SJSA1 (cell line): ENCODE data around the gene ZBTB46. TPM values are rescaled to one million over a fixed set of nuclear protein-coding genes. Genes with fewer than 3 reads are reported as not detected.

Experiments used
- DNase-seq, 2 experiments: peaks; one replicate each; pipeline ENCODE4 v3.0.0-alpha.2; 2015 to 2020; ENCODE audit warnings: low spot score in 2 of 2, low read depth in 1 of 2
- H3K27ac ChIP-seq: fragments of 250-450 bp; sonication (Bioruptor Pico); 2 replicates; pipeline ENCODE4 v1.5.1; 2020; ENCODE audit warnings: mild to moderate bottlenecking, moderate library complexity
- H3K27me3 ChIP-seq: fragments of 250-450 bp; sonication (Bioruptor Pico); replicated peaks from 2 replicates; pipeline ENCODE4 v1.5.1; 2020; ENCODE audit warnings: mild to moderate bottlenecking, moderate library complexity
- H3K36me3 ChIP-seq: fragments of 250-450 bp; sonication (Bioruptor Pico); 2 replicates; pipeline ENCODE4 v1.5.1; 2020; ENCODE audit warnings: mild to moderate bottlenecking
- H3K4me1 ChIP-seq: fragments of 250-450 bp; sonication (Bioruptor Pico); replicated peaks from 2 replicates; pipeline ENCODE4 v1.6.1; 2021; ENCODE audit warnings: mild to moderate bottlenecking
- H3K4me3 ChIP-seq: fragments of 250-450 bp; sonication (Bioruptor Pico); 2 replicates; pipeline ENCODE4 v1.5.1; 2020; ENCODE audit warnings: mild to moderate bottlenecking
- H3K9me3 ChIP-seq: fragments of 250-450 bp; sonication (Bioruptor Pico); replicated peaks from 2 replicates; pipeline ENCODE4 v1.5.1; 2020; ENCODE audit warnings: mild to moderate bottlenecking
- total RNA-seq: library from RNA; depleted of rRNA; stranded (reverse); fragments of >200 nt; shearing (Covaris generic); gene quantifications from 2 replicates; pipeline ENCODE4 v1.2.3, GENCODE V29; 2014

The ZBTB46 gene
- total RNA-seq, 1 experiment from 2014 or later: 3.8 TPM

- peak; percentile 50 to 70 for DNase-seq
- peak within 1 kb of the TSS; percentile 57 for H3K4me3 ChIP-seq
- H3K9me3 ChIP-seq: 0 out of 2 replicates have a peak, but pooled peaks cover 2% of the 10 kb centered on the region
- peaks cover 15% of the 10 kb centered on the region for H3K4me1 ChIP-seq
- peaks cover 71% of the 10 kb centered on the region for H3K36me3 ChIP-seq
- H3K27ac ChIP-seq: peak within 1 kb of the TSS; percentile 45
- no peaks in the 10 kb centered on the region for H3K27me3 ChIP-seq
These were observed 91.7 kb downstream of the ZBTB46 start, which contains the start of gene SLC2A4RG for GRCh38 chr20:63739130-63740069. Gene SLC2A4RG, plus strand, starts transcription at chr20:63739776. Its CDS starts 137 bp downstream, at chr20:63739913.

- no peak for DNase-seq
- H3K4me1 ChIP-seq: peaks cover 15% of the 10 kb centered on the region
- no peaks in the 10 kb centered on the region for H3K27me3 ChIP-seq
- no peak overlapping the region for H3K27ac ChIP-seq
- H3K4me3 ChIP-seq: no peak overlapping the region
- H3K9me3 ChIP-seq: 0 out of 2 replicates have a peak, but pooled peaks cover 2% of the 10 kb centered on the region
- peaks cover 77% of the 10 kb centered on the region for H3K36me3 ChIP-seq
These were observed 92.4 kb downstream of the ZBTB46 start for GRCh38 chr20:63738687-63739129.

GRCh38 chr20:63737945-63738686, 92.9 kb downstream of the ZBTB46 start:
- DNase-seq: no peak
- Histone ChIP-seq H3K4me3 (no peak overlapping the region), H3K36me3 (peaks cover 77% of the 10 kb centered on the region), H3K27ac (no peak overlapping the region), H3K4me1 (peaks cover 15% of the 10 kb centered on the region), H3K9me3 (0 out of 2 replicates have a peak, but pooled peaks cover 2% of the 10 kb centered on the region), H3K27me3 (no peaks in the 10 kb centered on the region)

GRCh38 chr20:63737695-63737944, 93.4 kb downstream of the ZBTB46 start:
- Histone ChIP-seq H3K4me3 (no peak overlapping the region), H3K27me3 (no peaks in the 10 kb centered on the region), H3K36me3 (peaks cover 77% of the 10 kb centered on the region), H3K9me3 (0 out of 2 replicates have a peak, but pooled peaks cover 2% of the 10 kb centered on the region), H3K27ac (no peak overlapping the region), H3K4me1 (peaks cover 15% of the 10 kb centered on the region)
- no peak for DNase-seq

- H3K4me1 ChIP-seq: peaks cover 15% of the 10 kb centered on the region
- no peak overlapping the region for H3K27ac ChIP-seq
- no peaks in the 10 kb centered on the region for H3K27me3 ChIP-seq
- peaks cover 73% of the 10 kb centered on the region for H3K36me3 ChIP-seq
- H3K9me3 ChIP-seq: 0 out of 2 replicates have a peak, but pooled peaks cover 2% of the 10 kb centered on the region
- DNase-seq: no peak
- no peak overlapping the region for H3K4me3 ChIP-seq
These were observed 94.0 kb downstream of the ZBTB46 start for GRCh38 chr20:63736893-63737694.

- H3K4me1 ChIP-seq: peaks cover 9% of the 10 kb centered on the region
- peaks cover 69% of the 10 kb centered on the region for H3K36me3 ChIP-seq
- no peak for DNase-seq
- 0 out of 2 replicates have a peak, but pooled peaks cover 2% of the 10 kb centered on the region for H3K9me3 ChIP-seq
- no peak within 1 kb of the TSS for H3K4me3 ChIP-seq
- no peaks in the 10 kb centered on the region for H3K27me3 ChIP-seq
- H3K27ac ChIP-seq: no peak within 1 kb of the TSS
These were observed 95.0 kb downstream of the ZBTB46 start, which contains the start of gene LIME1 for GRCh38 chr20:63735859-63736718. Gene LIME1, plus strand, starts transcription at chr20:63736664. Its CDS starts 886 bp downstream, at chr20:63737550.

GRCh38 chr20:63734946-63735858, 95.9 kb downstream of the ZBTB46 start:
- peaks cover 5% of the 10 kb centered on the region for H3K4me1 ChIP-seq
- peaks cover 70% of the 10 kb centered on the region for H3K36me3 ChIP-seq
- no peak overlapping the region for H3K27ac ChIP-seq
- H3K4me3 ChIP-seq: no peak overlapping the region
- DNase-seq: no peak
- 0 out of 2 replicates have a peak, but pooled peaks cover 2% of the 10 kb centered on the region for H3K9me3 ChIP-seq
- no peaks in the 10 kb centered on the region for H3K27me3 ChIP-seq

GRCh38 chr20:63734111-63734945, 96.7 kb downstream of the ZBTB46 start:
- H3K4me1 ChIP-seq: peaks cover 5% of the 10 kb centered on the region
- H3K9me3 ChIP-seq: 0 out of 2 replicates have a peak, but pooled peaks cover 2% of the 10 kb centered on the region
- H3K36me3 ChIP-seq: peaks cover 78% of the 10 kb centered on the region
- H3K27ac ChIP-seq: no peak overlapping the region
- no peak for DNase-seq
- H3K4me3 ChIP-seq: no peak overlapping the region
- no peaks in the 10 kb centered on the region for H3K27me3 ChIP-seq

- Histone ChIP-seq H3K36me3 (peaks cover 72% of the 10 kb centered on the region), H3K9me3 (no peaks in the 10 kb centered on the region), H3K27me3 (no peaks in the 10 kb centered on the region), H3K4me3 (no peak overlapping the region), H3K27ac (no peak overlapping the region), H3K4me1 (no peaks in the 10 kb centered on the region)
- DNase-seq: no peak
These were observed 97.4 kb downstream of the ZBTB46 start for GRCh38 chr20:63733579-63734081.

- Histone ChIP-seq H3K4me1 (no peaks in the 10 kb centered on the region), H3K27me3 (no peaks in the 10 kb centered on the region)
- no peak for DNase-seq
These were observed 97.9 kb downstream of the ZBTB46 start for GRCh38 chr20:63733117-63733516.

More at GRCh38 chr20:63733117-63733516, 97.9 kb downstream of the ZBTB46 start:
- Histone ChIP-seq H3K36me3 (peaks cover 72% of the 10 kb centered on the region), H3K9me3 (no peaks in the 10 kb centered on the region), H3K27ac (no peak overlapping the region), H3K4me3 (no peak overlapping the region)
